C4-2B (cell line): ENCODE measurements around the gene SPEM1.

Experiments
- ZFX ChIP-seq: fragments of 450-650 bp; IDR thresholded peaks from 2 replicates; pipeline ENCODE4 v1.6.1; 2017
- TF ChIP-seq, protein P1 (sequence below): fragments of 450-650 bp; conservative IDR thresholded peaks from 2 replicates; pipeline ENCODE4 v1.5.1; 2017; ENCODE audit warnings: mild to moderate bottlenecking

DNA sequence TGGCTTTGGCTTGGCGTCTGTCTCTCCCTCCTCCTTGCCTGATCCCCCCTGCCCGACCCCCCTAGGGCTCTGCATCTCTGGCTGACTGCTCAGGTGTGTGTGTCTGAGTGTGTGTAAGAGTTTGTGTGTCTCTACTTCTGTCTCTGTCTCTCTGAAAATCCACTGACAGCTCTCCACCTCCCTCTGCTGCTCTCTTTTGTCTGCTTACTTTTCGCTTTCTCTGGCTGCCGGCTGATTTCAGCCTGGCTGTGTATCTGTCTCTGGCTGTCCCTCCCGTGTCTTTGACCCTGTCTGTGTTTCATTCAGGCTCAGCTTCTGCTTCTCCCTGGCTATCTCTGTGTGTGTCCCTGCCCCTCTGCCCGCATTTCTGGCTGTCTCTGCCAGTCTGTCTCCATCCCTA is 3.8 kb upstream of the SPEM1 start:
- TF ChIP-seq, protein P1, sequence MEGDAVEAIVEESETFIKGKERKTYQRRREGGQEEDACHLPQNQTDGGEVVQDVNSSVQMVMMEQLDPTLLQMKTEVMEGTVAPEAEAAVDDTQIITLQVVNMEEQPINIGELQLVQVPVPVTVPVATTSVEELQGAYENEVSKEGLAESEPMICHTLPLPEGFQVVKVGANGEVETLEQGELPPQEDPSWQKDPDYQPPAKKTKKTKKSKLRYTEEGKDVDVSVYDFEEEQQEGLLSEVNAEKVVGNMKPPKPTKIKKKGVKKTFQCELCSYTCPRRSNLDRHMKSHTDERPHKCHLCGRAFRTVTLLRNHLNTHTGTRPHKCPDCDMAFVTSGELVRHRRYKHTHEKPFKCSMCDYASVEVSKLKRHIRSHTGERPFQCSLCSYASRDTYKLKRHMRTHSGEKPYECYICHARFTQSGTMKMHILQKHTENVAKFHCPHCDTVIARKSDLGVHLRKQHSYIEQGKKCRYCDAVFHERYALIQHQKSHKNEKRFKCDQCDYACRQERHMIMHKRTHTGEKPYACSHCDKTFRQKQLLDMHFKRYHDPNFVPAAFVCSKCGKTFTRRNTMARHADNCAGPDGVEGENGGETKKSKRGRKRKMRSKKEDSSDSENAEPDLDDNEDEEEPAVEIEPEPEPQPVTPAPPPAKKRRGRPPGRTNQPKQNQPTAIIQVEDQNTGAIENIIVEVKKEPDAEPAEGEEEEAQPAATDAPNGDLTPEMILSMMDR: no peak
- TF ChIP-seq ZFX: no peak
